Keratinocyte (primary cell): ENCODE measurements around the gene CNTF. TPM values are rescaled to one million over a fixed set of nuclear protein-coding genes. Genes with fewer than 3 reads are reported as not detected.

Source experiments
- DNase-seq: peaks from one replicate; pipeline ENCODE4 v3.0.0-alpha.2; 2011; ENCODE audit warnings: low read depth, missing footprints, low spot score
- FAIRE-seq: peaks from 2 replicates; lab custom pipeline; 2011; peaks lifted over from hg19 to GRCh38; lab: Jason Lieb, UNC
- H2AFZ ChIP-seq: 2 replicates; pipeline ENCODE4 v1.6.0; 2012; ENCODE audit warnings: low read length, control low read depth, inconsistent platforms; ENCODE audit not compliant: control insufficient read depth
- H3K27ac ChIP-seq: 2 replicates; pipeline ENCODE4 v1.5.1; 2011; ENCODE audit warnings: low read length; ENCODE audit not compliant: control insufficient read depth, insufficient read depth
- H3K27me3 ChIP-seq: 3 replicates; pipeline ENCODE4 v1.6.0; 2011; ENCODE audit warnings: low read length; ENCODE audit not compliant: control insufficient read depth, insufficient read depth; ENCODE audit errors: extremely low read depth
- H3K36me3 ChIP-seq, 2 experiments: 2 replicates in 1 of 2; 3 replicates in 1 of 2; pipeline ENCODE4 v1.5.1; 2011; ENCODE audit warnings: low read length in 2 of 2, mild to moderate bottlenecking in 1 of 2; ENCODE audit not compliant: control insufficient read depth in 2 of 2, insufficient read depth in 2 of 2; ENCODE audit errors: extremely low read depth in 1 of 2
- H3K4me1 ChIP-seq: 3 replicates; pipeline ENCODE4 v1.5.1; 2011; ENCODE audit warnings: low read length; ENCODE audit not compliant: control insufficient read depth, insufficient read depth; ENCODE audit errors: extremely low read depth
- H3K4me2 ChIP-seq: 3 replicates; pipeline ENCODE4 v1.6.0; 2011; ENCODE audit warnings: low read depth, low read length; ENCODE audit not compliant: control insufficient read depth, insufficient read depth; ENCODE audit errors: extremely low read depth
- H3K4me3 ChIP-seq, 3 experiments: fragments of 200-600 bp in 1 of 3; sonication (generic) in 1 of 3; 2 replicates in 2 of 3; 3 replicates in 1 of 3; pipeline ENCODE4 v1.5.1; 2011 to 2016; ENCODE audit warnings: low read length in 3 of 3, mild to moderate bottlenecking in 3 of 3, control low read depth in 2 of 3, inconsistent platforms in 1 of 3, low read depth in 1 of 3, mixed read lengths in 1 of 3, mixed run types in 1 of 3, moderate library complexity in 1 of 3; ENCODE audit not compliant: control insufficient read depth in 2 of 3, insufficient read depth in 2 of 3; ENCODE audit errors: extremely low read depth in 1 of 3
- H3K79me2 ChIP-seq: 2 replicates; pipeline ENCODE4 v1.6.0; 2012; ENCODE audit warnings: low read length; ENCODE audit not compliant: control insufficient read depth, insufficient read depth
- H3K9ac ChIP-seq: 3 replicates; pipeline ENCODE4 v1.6.0; 2011; ENCODE audit warnings: low read length; ENCODE audit not compliant: control insufficient read depth, insufficient read depth; ENCODE audit errors: extremely low read depth
- H3K9me1 ChIP-seq: 3 replicates; pipeline ENCODE4 v1.6.0; 2011; ENCODE audit warnings: low read length; ENCODE audit not compliant: control insufficient read depth, insufficient read depth; ENCODE audit errors: extremely low read depth
- H3K9me3 ChIP-seq: 2 replicates; pipeline ENCODE4 v1.5.1; 2012; ENCODE audit warnings: low read depth, low read length; ENCODE audit not compliant: control insufficient read depth
- H4K20me1 ChIP-seq: 3 replicates; pipeline ENCODE4 v1.6.0; 2011; ENCODE audit warnings: low read length; ENCODE audit not compliant: control insufficient read depth, insufficient read depth; ENCODE audit errors: extremely low read depth
- EZH2 ChIP-seq: IDR thresholded peaks from one replicate; pipeline ENCODE4 v1.6.1; 2012; ENCODE audit warnings: inconsistent platforms, mild to moderate bottlenecking, low read length, moderate library complexity
- dilution Hi-C: fragments of 300-500 bp; cut with MboI; formaldehyde crosslinking; loops from one replicate; pipeline ENCODE4 v1.7.0; 2020; ENCODE audit warnings: low sequenced_read_pairs; ENCODE audit not compliant: extremely low pct_ligation_motif_present
- polyA plus RNA-seq, 5 experiments: library from polyadenylated mRNA; depleted of rRNA in 3 of 5; stranded (reverse) in 3 of 5; stranded (forward) in 1 of 5; unstranded in 1 of 5; fragments of >200 nt; gene quantifications; 1 replicate in 1 of 5; 2 replicates in 3 of 5; 3 replicates in 1 of 5; pipeline versions ENCODE4 v1.2.1 to v1.2.3, GENCODE V29; 2011 to 2012; ENCODE audit warnings: missing spikeins in 2 of 5, low read depth in 1 of 5, low replicate concordance in 1 of 5
- TF ChIP-seq, protein P1 (sequence below), 3 experiments: IDR thresholded peaks in 1 of 3; conservative IDR thresholded peaks in 1 of 3; optimal IDR thresholded peaks in 1 of 3; 2 replicates in 2 of 3; 3 replicates in 1 of 3; pipeline versions ENCODE3 to v1.5.1; 2011; ENCODE audit warnings: low read length in 3 of 3, mild to moderate bottlenecking in 3 of 3, moderate library complexity in 2 of 3, control low read depth in 1 of 3, inconsistent platforms in 1 of 3; ENCODE audit not compliant: insufficient read depth in 2 of 3; ENCODE audit errors: extremely low read depth in 1 of 3

CNTF gene
- polyA plus RNA-seq, 1 donor (not counting 4 experiments of a cell fraction or from before 2014, with no cell fraction given) = 1.9 TPM

DNA sequence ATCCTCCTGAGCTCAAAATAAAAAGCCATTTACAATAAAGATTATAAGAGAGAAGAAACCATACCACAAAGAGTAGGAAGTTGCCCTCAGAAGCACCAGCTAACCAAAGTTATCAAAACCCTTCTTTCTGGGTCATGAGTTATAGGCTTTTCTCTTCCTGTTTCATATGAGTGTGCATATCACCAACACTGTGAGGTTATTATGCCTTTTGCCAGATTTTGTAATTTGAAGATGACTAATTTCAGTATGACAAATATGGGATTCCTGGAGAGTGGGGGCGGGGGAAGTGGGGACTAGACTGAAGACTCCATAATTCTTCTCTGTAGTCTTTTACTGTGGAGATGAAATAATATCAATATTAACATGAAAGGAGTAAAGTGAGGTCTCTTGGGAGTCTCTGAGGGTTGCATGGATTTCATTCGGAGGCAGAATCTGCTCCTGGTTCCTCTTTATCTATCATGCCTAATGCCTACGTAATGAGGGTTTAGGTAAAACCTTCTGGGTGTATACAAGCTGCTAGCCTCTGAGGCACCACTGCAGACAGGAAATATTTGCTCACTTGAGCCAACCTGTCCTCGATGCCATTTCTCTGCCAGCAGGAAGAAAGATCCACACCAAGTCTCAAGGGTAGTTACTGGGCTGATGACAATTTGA lies 48.9 kb upstream of the CNTF start:
- Histone ChIP-seq H4K20me1 (no peaks in the 10 kb centered on the region), H3K4me3 (peak overlapping the region; percentile 24 to 60 (median 46)), H3K4me2 (peak overlapping the region; percentile 91), H3K9me3 (no peaks in the 10 kb centered on the region), H3K79me2 (peaks cover 22% of the 10 kb centered on the region), H3K27ac (peak overlapping the region; percentile 100), H2AFZ (peak overlapping the region; percentile 20), H3K4me1 (peaks cover 49% of the 10 kb centered on the region), H3K9me1 (no peaks in the 10 kb centered on the region), H3K27me3 (no peaks in the 10 kb centered on the region), H3K36me3 (peaks cover 0 to 5% of the 10 kb centered on the region in 2 experiments), H3K9ac (peak overlapping the region; percentile 71)
- DNase-seq (no peak), FAIRE-seq (peak; percentile 71)
- TF ChIP-seq, protein P1, sequence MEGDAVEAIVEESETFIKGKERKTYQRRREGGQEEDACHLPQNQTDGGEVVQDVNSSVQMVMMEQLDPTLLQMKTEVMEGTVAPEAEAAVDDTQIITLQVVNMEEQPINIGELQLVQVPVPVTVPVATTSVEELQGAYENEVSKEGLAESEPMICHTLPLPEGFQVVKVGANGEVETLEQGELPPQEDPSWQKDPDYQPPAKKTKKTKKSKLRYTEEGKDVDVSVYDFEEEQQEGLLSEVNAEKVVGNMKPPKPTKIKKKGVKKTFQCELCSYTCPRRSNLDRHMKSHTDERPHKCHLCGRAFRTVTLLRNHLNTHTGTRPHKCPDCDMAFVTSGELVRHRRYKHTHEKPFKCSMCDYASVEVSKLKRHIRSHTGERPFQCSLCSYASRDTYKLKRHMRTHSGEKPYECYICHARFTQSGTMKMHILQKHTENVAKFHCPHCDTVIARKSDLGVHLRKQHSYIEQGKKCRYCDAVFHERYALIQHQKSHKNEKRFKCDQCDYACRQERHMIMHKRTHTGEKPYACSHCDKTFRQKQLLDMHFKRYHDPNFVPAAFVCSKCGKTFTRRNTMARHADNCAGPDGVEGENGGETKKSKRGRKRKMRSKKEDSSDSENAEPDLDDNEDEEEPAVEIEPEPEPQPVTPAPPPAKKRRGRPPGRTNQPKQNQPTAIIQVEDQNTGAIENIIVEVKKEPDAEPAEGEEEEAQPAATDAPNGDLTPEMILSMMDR (optimal IDR thresholded peaks at IDR 0.05 in 1 of 3, IDR thresholded peaks at IDR 0.05 in 1 of 3, conservative IDR thresholded peaks at IDR 0.05 in 1 of 3; ENCODE audit: extremely low read depth in 1 of 3, insufficient read depth in 2 of 3, low read length in 3 of 3) = no peak
- no peak for TF ChIP-seq EZH2
- dilution Hi-C loops = no loop called here

DNA sequence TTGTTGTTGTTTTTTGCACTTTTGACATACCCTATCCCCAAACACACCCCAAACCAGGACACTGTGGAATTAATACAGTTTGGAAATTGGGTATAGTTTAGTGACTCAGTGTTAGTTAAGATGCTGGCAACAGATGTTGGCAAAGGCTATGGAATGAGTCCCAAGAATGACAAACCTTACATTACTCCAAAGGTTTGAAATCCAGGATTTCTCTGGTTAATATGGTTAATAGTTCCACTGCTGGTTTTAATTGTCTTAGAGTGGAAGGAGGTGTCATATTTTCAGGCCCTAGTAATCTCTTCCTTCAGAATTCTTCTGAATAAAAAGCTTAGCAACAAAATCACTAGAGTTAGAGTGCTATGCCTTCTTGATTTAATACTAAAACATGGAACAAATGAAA lies 47.6 kb upstream of the CNTF start:
- dilution Hi-C loops = no loop called here
- peak overlapping the region; percentile 71 for H3K9ac ChIP-seq
- TF ChIP-seq, protein P1 (optimal IDR thresholded peaks at IDR 0.05 in 1 of 3, IDR thresholded peaks at IDR 0.05 in 1 of 3, conservative IDR thresholded peaks at IDR 0.05 in 1 of 3; ENCODE audit: extremely low read depth in 1 of 3, insufficient read depth in 2 of 3, low read length in 3 of 3) = no peak
- TF ChIP-seq EZH2 = no peak
- H3K4me2 ChIP-seq = peak overlapping the region; percentile 91
- H3K4me3 ChIP-seq = peak overlapping the region; percentile 38 to 60 (median 44)
- H3K9me1 ChIP-seq = no peaks in the 10 kb centered on the region
- H2AFZ ChIP-seq = no peak overlapping the region
- H3K9me3 ChIP-seq = no peaks in the 10 kb centered on the region
- DNase-seq (no peak), FAIRE-seq (peak; percentile 77)
- H3K36me3 ChIP-seq = peaks cover 0 to 4% of the 10 kb centered on the region in 2 experiments
- H3K79me2 ChIP-seq = peaks cover 23% of the 10 kb centered on the region
- H4K20me1 ChIP-seq = no peaks in the 10 kb centered on the region
- peak overlapping the region; percentile 100 for H3K27ac ChIP-seq
- peaks cover 44% of the 10 kb centered on the region for H3K4me1 ChIP-seq
- H3K27me3 ChIP-seq = no peaks in the 10 kb centered on the region
